MM.1S (cell line): ENCODE data around the gene KLF14.

ENCODE experiments used
- CTCF ChIP-seq: fragments of 300-600 bp; sonication (generic); IDR thresholded peaks from 2 replicates; pipeline ENCODE4 v1.5.1; 2016; ENCODE audit warnings: antibody characterized with exemption, low read length, mixed read lengths
- EZH2 ChIP-seq: fragments of 300-600 bp; sonication (generic); optimal IDR thresholded peaks from 2 replicates; pipeline ENCODE3; 2017; ENCODE audit warnings: low read depth, mild to moderate bottlenecking, antibody characterized with exemption, low read length, mixed read lengths

GRCh38 chr7:130736298-130736900 is 2.4 kb upstream of the KLF14 start:
- TF ChIP-seq CTCF (no peak), EZH2 (no peak)
